Suprapubic skin (tissue), 4 donors: Measurements from ENCODE around the gene HOXD12. TPM values are rescaled to one million over a fixed set of nuclear protein-coding genes. Genes with fewer than 3 reads are reported as not detected.

Source experiments
- DNase-seq, 2 donors: peaks; one replicate each; pipeline ENCODE4 v3.0.0-alpha.2; 2019; ENCODE audit warnings: low spot score in 2 of 2
- H3K27ac ChIP-seq: fragments of 200-600 bp; sonication (generic); one replicate; pipeline ENCODE4 v1.5.1; 2019
- H3K27me3 ChIP-seq: fragments of 200-600 bp; sonication (generic); one replicate; pipeline ENCODE4 v1.5.1; 2019
- H3K36me3 ChIP-seq: fragments of 200-600 bp; sonication (generic); one replicate; pipeline ENCODE4 v1.5.1; 2019
- H3K4me1 ChIP-seq: fragments of 200-600 bp; sonication (generic); one replicate; pipeline ENCODE4 v1.5.1; 2019
- H3K4me3 ChIP-seq: fragments of 200-600 bp; sonication (generic); one replicate; pipeline ENCODE4 v1.5.1; 2019; ENCODE audit warnings: mild to moderate bottlenecking
- H3K9me3 ChIP-seq: fragments of 200-600 bp; sonication (generic); one replicate; pipeline ENCODE4 v1.5.1; 2019
- EP300 ChIP-seq: sonication (generic); formaldehyde crosslinking; IDR thresholded peaks from one replicate; pipeline ENCODE4 v1.6.1; 2017; ENCODE audit warnings: antibody characterized with exemption
- POLR2A ChIP-seq, 2 donors: fragments of 450-650 bp; IDR thresholded peaks; one replicate each; pipeline ENCODE4 v1.6.1; 2017; ENCODE audit warnings: antibody characterized with exemption in 2 of 2, mild to moderate bottlenecking in 2 of 2, moderate library complexity in 2 of 2
- POLR2AphosphoS5 ChIP-seq, 3 donors: sonication (generic); formaldehyde crosslinking; IDR thresholded peaks; one replicate each; pipeline ENCODE4 v1.6.1; 2017; ENCODE audit warnings: antibody characterized with exemption in 3 of 3
- WGBS: methylation state at CpG from one replicate; pipeline ENCODE4 v1.1.5; 2018; 5-methylcytosine and 5-hydroxymethylcytosine counted together
- total RNA-seq, 4 donors: library from RNA; depleted of rRNA; stranded (reverse); fragments of >200 nt; gene quantifications; one replicate each; pipeline ENCODE4 v1.1.0, GENCODE V29; 2016
- TF ChIP-seq, protein P1 (sequence below), 2 donors: fragments of 200-600 bp in 1 of 2; fragments of 450-650 bp in 1 of 2; sonication (generic) in 1 of 2; IDR thresholded peaks; one replicate each; pipeline ENCODE4 v1.5.1; 2016 to 2019; ENCODE audit warnings: antibody characterized with exemption in 2 of 2, mild to moderate bottlenecking in 1 of 2, moderate library complexity in 1 of 2

Gene HOXD12
- total RNA-seq, 4 donors from 2014 or later: not detected

DNA sequence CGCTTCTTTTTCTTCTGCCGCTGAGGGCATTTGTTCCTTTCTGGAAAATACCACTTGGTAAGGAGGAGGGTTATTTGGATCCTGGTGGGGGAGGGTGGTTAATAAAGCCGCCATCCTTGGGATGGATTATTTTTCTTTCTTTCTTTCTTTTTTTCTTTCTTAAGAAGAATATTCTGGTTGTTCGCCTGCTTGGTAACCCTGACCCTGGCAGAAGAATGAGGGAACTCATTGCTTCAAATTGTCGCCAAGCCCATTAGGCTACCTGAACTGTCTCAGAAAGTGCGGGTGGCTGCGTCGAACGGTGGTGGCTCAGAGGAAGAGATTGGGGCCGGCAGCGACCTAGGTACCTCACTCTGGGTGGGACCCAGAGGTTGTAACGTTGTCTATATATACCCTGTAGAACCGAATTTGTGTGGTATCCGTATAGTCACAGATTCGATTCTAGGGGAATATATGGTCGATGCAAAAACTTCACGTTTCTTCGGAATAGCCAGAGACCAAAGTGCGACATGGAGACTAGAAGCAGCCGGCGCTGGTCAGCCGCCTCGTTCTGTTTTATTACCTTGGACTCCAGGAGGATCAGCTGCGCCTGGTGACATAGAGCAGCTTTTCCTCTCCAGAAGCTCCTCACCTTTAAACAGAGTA lies 50.5 kb downstream of the HOXD12 start:
- H3K27me3 ChIP-seq: peaks cover 90% of the 10 kb centered on the region
- no peak overlapping the region for H3K4me3 ChIP-seq
- no peak overlapping the region for H3K27ac ChIP-seq
- TF ChIP-seq POLR2A (IDR thresholded peaks at IDR 0.05) (no peak), EP300 (no peak), POLR2AphosphoS5 (IDR thresholded peaks at IDR 0.05) (no peak)
- TF ChIP-seq, protein P1, sequence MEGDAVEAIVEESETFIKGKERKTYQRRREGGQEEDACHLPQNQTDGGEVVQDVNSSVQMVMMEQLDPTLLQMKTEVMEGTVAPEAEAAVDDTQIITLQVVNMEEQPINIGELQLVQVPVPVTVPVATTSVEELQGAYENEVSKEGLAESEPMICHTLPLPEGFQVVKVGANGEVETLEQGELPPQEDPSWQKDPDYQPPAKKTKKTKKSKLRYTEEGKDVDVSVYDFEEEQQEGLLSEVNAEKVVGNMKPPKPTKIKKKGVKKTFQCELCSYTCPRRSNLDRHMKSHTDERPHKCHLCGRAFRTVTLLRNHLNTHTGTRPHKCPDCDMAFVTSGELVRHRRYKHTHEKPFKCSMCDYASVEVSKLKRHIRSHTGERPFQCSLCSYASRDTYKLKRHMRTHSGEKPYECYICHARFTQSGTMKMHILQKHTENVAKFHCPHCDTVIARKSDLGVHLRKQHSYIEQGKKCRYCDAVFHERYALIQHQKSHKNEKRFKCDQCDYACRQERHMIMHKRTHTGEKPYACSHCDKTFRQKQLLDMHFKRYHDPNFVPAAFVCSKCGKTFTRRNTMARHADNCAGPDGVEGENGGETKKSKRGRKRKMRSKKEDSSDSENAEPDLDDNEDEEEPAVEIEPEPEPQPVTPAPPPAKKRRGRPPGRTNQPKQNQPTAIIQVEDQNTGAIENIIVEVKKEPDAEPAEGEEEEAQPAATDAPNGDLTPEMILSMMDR (IDR thresholded peaks at IDR 0.05): no peak
- H3K4me1 ChIP-seq: peaks cover 8% of the 10 kb centered on the region
- no peaks in the 10 kb centered on the region for H3K9me3 ChIP-seq
- DNase-seq: no peak
- WGBS: 81% methylated on average over 24 of the region's 24 CpGs
- H3K36me3 ChIP-seq: peaks cover 6% of the 10 kb centered on the region

DNA sequence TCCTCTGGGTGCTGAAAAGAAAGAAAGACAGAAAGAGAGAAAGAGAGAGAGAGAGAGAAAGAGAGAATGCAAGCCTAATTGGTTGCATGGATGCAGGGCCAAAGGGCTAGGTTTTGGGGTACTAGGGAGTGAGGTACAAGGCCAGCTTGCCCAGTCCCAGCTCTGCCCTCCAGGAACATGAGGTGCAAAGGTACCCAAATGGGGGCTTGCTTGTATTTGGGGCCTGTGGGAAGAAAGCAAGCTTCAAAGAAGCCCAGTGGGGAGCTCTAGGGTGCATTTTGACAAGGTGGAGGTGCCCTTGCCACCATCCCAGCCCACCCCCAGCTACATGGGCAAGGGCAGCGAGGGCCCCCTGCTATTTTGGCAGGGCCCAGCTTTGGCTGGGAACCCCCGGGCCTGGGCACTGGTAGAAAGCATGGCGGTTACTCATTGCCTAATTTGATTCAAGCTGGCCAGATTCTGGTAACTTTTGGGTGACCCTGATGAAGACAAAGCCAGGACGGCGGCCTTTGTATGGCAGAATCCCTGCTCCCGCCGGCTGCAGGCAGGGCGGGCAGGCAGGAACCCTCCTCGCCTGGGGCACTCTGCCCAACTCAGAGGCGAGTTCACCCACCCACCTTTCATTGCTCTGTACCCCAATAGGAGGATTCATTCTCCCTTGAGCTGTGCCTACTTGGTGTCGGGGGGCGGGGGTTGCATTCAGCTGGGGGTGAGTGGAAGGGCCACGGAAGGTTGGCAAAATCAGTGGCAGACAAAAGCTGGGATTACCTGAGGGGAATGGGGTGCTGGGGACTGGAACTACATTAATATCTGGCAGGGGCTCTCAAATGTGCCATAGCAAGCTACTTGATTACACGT lies 51.2 kb downstream of the HOXD12 start:
- TF ChIP-seq, protein P1 (IDR thresholded peaks at IDR 0.05): no peak
- no peak for TF ChIP-seq EP300
- no peak for TF ChIP-seq POLR2AphosphoS5 (IDR thresholded peaks at IDR 0.05)
- no peak for TF ChIP-seq POLR2A (IDR thresholded peaks at IDR 0.05)
- peaks cover 8% of the 10 kb centered on the region for H3K4me1 ChIP-seq
- DNase-seq: no peak
- no peak overlapping the region for H3K27ac ChIP-seq
- H3K27me3 ChIP-seq: peaks cover 96% of the 10 kb centered on the region
- 65% methylated on average over 11 of the region's 14 CpGs for WGBS
- H3K4me3 ChIP-seq: no peak overlapping the region
- no peaks in the 10 kb centered on the region for H3K9me3 ChIP-seq
- peaks cover 6% of the 10 kb centered on the region for H3K36me3 ChIP-seq

DNA sequence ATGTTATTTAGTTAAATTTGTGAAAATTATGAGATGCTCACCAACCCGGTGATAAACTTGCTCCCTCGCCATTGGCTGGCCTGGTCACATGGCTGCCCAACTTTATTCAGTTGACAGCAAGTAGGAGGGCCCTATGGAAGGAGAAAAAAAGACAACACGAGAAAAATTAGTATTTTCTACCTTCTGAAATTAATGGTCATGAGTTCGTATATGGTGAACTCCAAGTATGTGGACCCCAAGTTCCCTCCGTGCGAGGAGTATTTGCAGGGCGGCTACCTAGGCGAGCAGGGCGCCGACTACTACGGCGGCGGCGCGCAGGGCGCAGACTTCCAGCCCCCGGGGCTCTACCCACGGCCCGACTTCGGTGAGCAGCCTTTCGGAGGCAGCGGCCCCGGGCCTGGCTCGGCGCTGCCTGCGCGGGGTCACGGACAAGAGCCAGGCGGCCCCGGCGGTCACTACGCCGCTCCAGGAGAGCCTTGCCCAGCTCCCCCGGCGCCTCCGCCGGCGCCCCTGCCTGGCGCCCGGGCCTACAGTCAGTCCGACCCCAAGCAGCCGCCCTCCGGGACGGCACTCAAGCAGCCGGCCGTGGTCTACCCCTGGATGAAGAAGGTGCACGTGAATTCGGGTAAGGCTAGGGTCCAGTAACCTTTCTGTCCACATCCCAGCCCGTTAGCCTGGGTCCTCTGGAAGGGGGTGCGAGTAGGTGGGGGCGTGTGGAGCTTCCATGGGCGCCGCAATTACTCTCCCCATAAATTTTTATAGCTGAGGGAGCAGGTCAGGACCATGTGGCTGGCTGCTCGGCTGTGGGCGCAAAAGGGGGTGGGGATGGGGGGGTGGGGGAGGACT lies 52.1 kb downstream of the HOXD12 start, which contains the start of gene HOXD4:
HOXD4 (plus strand) TSS at position 109 of the 846 bp plus-strand sequence; CDS start at position 193, 84 bp downstream.
- no peak for DNase-seq
- Histone ChIP-seq H3K27ac (no peak within 1 kb of the TSS), H3K4me3 (peak within 1 kb of the TSS; percentile 24), H3K27me3 (peaks cover 98% of the 10 kb centered on the region), H3K36me3 (peaks cover 6% of the 10 kb centered on the region), H3K4me1 (peaks cover 8% of the 10 kb centered on the region), H3K9me3 (no peaks in the 10 kb centered on the region)
- 51% methylated on average over 36 of the region's 55 CpGs for WGBS
- TF ChIP-seq POLR2A (IDR thresholded peaks at IDR 0.05) (no peak), POLR2AphosphoS5 (IDR thresholded peaks at IDR 0.05) (no peak), EP300 (no peak)
- TF ChIP-seq, protein P1 (IDR thresholded peaks at IDR 0.05): no peak

Other genes starting within 250 kb of the HOXD12 start
- 10 to 100 TPM; 23.1 to 36.1 (median 25.8) TPM for gene LNPK, start 97.5 kb upstream of the HOXD12 start, total RNA-seq
- not detected for gene EVX2, start 15.8 kb upstream of the HOXD12 start, total RNA-seq
- under 1 TPM in 1 of 4 donors, not detected in 3; 0.19 TPM for gene HOXD13, start 7.1 kb upstream of the HOXD12 start, total RNA-seq
- not detected for gene HOXD11, start 7.5 kb downstream of the HOXD12 start, total RNA-seq
- gene HOXD10, start 17.0 kb downstream of the HOXD12 start, total RNA-seq: under 1 TPM in 2 of 4 donors, not detected in 2; 0.56 to 0.59 TPM
- 1 to 10 TPM in 2 of 4 donors, under 1 TPM in 1, not detected in 1; 0.26 to 3.1 (median 2.6) TPM for gene HOXD9, start 22.9 kb downstream of the HOXD12 start, total RNA-seq
- 1 to 10 TPM; 1.4 to 6.0 (median 2.6) TPM for gene HOXD8, start 29.9 kb downstream of the HOXD12 start, total RNA-seq
- 1 to 10 TPM in 2 of 4 donors, not detected in 2; 1.9 to 3.1 TPM for gene HOXD4, start 51.8 kb downstream of the HOXD12 start, total RNA-seq
- gene HOXD3, start 57.5 kb downstream of the HOXD12 start, total RNA-seq: 1 to 10 TPM in 2 of 4 donors, under 1 TPM in 2; 0.49 to 3.5 (median 1.5) TPM
- gene HOXD1, start 88.9 kb downstream of the HOXD12 start, total RNA-seq: under 1 TPM in 2 of 4 donors, not detected in 2; 0.85 to 0.89 TPM
- 10 to 100 TPM; 23.3 to 33.5 (median 31.2) TPM for gene MTX2, start 169.6 kb downstream of the HOXD12 start, total RNA-seq